ENCODE measurements around the gene CHST3.
"Not testable (repeated sequence)": the region's sequence is repeated elsewhere in the genome, so short reads cannot be mapped to it uniquely, and the experiment has no call there.

Gene CHST3

GRCh38 chr10:72030762-72031543 is 66.8 kb downstream of the CHST3 start:
- Histone ChIP-seq H3K27ac (no peak overlapping the region), H3K9me3 (no peaks in the 10 kb centered on the region), H3K27me3 (peaks cover 0 to 19% of the 10 kb centered on the region in 2 donors), H3K36me3 (no peaks in the 10 kb centered on the region), H3K4me3 (no peak overlapping the region), H3K4me1 (no peaks in the 10 kb centered on the region)
- DNase-seq = no peak
- intact Hi-C loops (cut with DNase I; ENCODE audit: low total_unique reads) = no loop called here
- no peak for TF ChIP-seq CTCF (IDR thresholded peaks at IDR 0.05)

- Histone ChIP-seq H3K36me3 (no peaks in the 10 kb centered on the region), H3K4me1 (no peaks in the 10 kb centered on the region), H3K27me3 (peaks cover 0 to 19% of the 10 kb centered on the region in 2 donors), H3K27ac (no peak overlapping the region), H3K4me3 (no peak overlapping the region), H3K9me3 (no peaks in the 10 kb centered on the region)
- intact Hi-C loops (cut with DNase I; ENCODE audit: low total_unique reads) = no loop called here
- no peak for DNase-seq
- TF ChIP-seq CTCF (IDR thresholded peaks at IDR 0.05) = no peak
Measured at GRCh38 chr10:72031706-72032105, 67.5 kb downstream of the CHST3 start.

- H3K4me3 ChIP-seq; H3K4me1 ChIP-seq; intact Hi-C loops (cut with DNase I; ENCODE audit: low total_unique reads); H3K9me3 ChIP-seq; H3K36me3 ChIP-seq; DNase-seq; H3K27ac ChIP-seq: not testable (repeated sequence)
- H3K27me3 ChIP-seq = peaks cover 0 to 19% of the 10 kb centered on the region in 2 donors
Measured at GRCh38 chr10:72032409-72033162, 68.4 kb downstream of the CHST3 start.

GRCh38 chr10:72034040-72034499 is 69.9 kb downstream of the CHST3 start:
- no peaks in the 10 kb centered on the region for H3K36me3 ChIP-seq
- intact Hi-C loops (cut with DNase I; ENCODE audit: low total_unique reads) = no loop called here
- H3K9me3 ChIP-seq = no peaks in the 10 kb centered on the region
- DNase-seq = no peak
- no peak for TF ChIP-seq CTCF (IDR thresholded peaks at IDR 0.05)
- no peak overlapping the region for H3K4me3 ChIP-seq
- no peak overlapping the region for H3K27ac ChIP-seq
- H3K4me1 ChIP-seq = peaks cover 0 to 8% (median 2%) of the 10 kb centered on the region in 4 donors
- peaks cover 0 to 19% of the 10 kb centered on the region in 2 donors for H3K27me3 ChIP-seq

- no peak overlapping the region for H3K4me3 ChIP-seq
- H3K4me1 ChIP-seq = peaks cover 0 to 12% (median 5%) of the 10 kb centered on the region in 4 donors
- DNase-seq = no peak
- H3K27me3 ChIP-seq = peaks cover 0 to 19% of the 10 kb centered on the region in 2 donors
- intact Hi-C loops (cut with DNase I; ENCODE audit: low total_unique reads) = no loop called here
- TF ChIP-seq CTCF (IDR thresholded peaks at IDR 0.05) = no peak
- H3K9me3 ChIP-seq = no peaks in the 10 kb centered on the region
- H3K27ac ChIP-seq = no peak overlapping the region
- no peaks in the 10 kb centered on the region for H3K36me3 ChIP-seq
Measured at GRCh38 chr10:72034761-72035160, 70.6 kb downstream of the CHST3 start.

All from tibial artery (tissue), 4 donors.